SK-N-SH (cell line): Measurements from ENCODE around the gene PTH. TPM values are rescaled to one million over a fixed set of nuclear protein-coding genes. Genes with fewer than 3 reads are reported as not detected.

Experiments
- CTCF ChIA-PET: fragments of 300-600, 350-600 bp; formaldehyde crosslinking; extraction: SDS; loops from one replicate; lab custom pipeline; 2021; lab: Yijun Ruan, JAX
- POLR2A ChIA-PET: fragments of 350-600 bp; sonication (Branson Sonifier 250); formaldehyde crosslinking; extraction: SDS; loops from one replicate; lab custom pipeline; 2020; ENCODE audit warnings: antibody characterized with exemption, inconsistent platforms; lab: Yijun Ruan, JAX
- DNase-seq: peaks from one replicate; pipeline ENCODE4 v3.0.0; 2012
- H2AFZ ChIP-seq: fragments of 200-600 bp; sonication (generic); 2 replicates; pipeline ENCODE4 v1.8.1; 2016; ENCODE audit warnings: antibody characterized with exemption, mild to moderate bottlenecking, low read depth
- H3F3A ChIP-seq: fragments of 200-600 bp; sonication (generic); replicated peaks from 2 replicates; pipeline ENCODE3; 2016; ENCODE audit warnings: antibody characterized with exemption, mild to moderate bottlenecking; ENCODE audit not compliant: insufficient read depth
- H3K27ac ChIP-seq, 2 experiments: fragments of 200-500 bp in 1 of 2; fragments of 200-600 bp in 1 of 2; sonication (Bioruptor generic) in 1 of 2; sonication (generic), shearing (Covaris generic) in 1 of 2; 2 replicates each; pipeline versions ENCODE4 v1.5.1 to v1.6.1; 2014 to 2016; ENCODE audit warnings: low read depth in 2 of 2, inconsistent platforms in 1 of 2, low read length in 1 of 2, mild to moderate bottlenecking in 1 of 2, mixed read lengths in 1 of 2
- H3K27me3 ChIP-seq: fragments of 200-600 bp; sonication (generic), shearing (Covaris generic); 2 replicates; pipeline ENCODE4 v1.6.1; 2016; ENCODE audit warnings: mixed run types; ENCODE audit not compliant: insufficient read depth
- H3K36me3 ChIP-seq, 2 experiments: fragments of 200-500 bp in 1 of 2; fragments of 200-600 bp in 1 of 2; sonication (Bioruptor generic) in 1 of 2; sonication (generic) in 1 of 2; replicated peaks in 1 of 2; 2 replicates each; pipeline versions ENCODE3 to v1.5.1; 2014 to 2016; ENCODE audit warnings: low read length in 1 of 2, mild to moderate bottlenecking in 1 of 2; ENCODE audit not compliant: insufficient read depth in 2 of 2, control insufficient read depth in 1 of 2
- H3K4me1 ChIP-seq, 2 experiments: fragments of 200-500 bp in 1 of 2; fragments of 200-600 bp in 1 of 2; sonication (Bioruptor generic) in 1 of 2; sonication (generic), shearing (Covaris generic) in 1 of 2; 2 replicates each; pipeline versions ENCODE4 v1.5.1 to v1.6.1; 2014 to 2016; ENCODE audit warnings: low read depth in 1 of 2, low read length in 1 of 2, mixed run types in 1 of 2; ENCODE audit not compliant: insufficient read depth in 2 of 2, control insufficient read depth in 1 of 2
- H3K4me2 ChIP-seq: fragments of 200-600 bp; sonication (generic), shearing (Covaris generic); 2 replicates; pipeline ENCODE4 v1.6.1; 2017; ENCODE audit warnings: mixed run types
- H3K4me3 ChIP-seq, 2 experiments: fragments of 200-500 bp in 1 of 2; fragments of 200-600 bp in 1 of 2; sonication (Bioruptor generic) in 1 of 2; sonication (generic), shearing (Covaris generic) in 1 of 2; 2 replicates each; pipeline versions ENCODE4 v1.5.1 to v1.8.1; 2014 to 2016; ENCODE audit warnings: low read depth in 2 of 2, inconsistent platforms in 1 of 2, low read length in 1 of 2, mild to moderate bottlenecking in 1 of 2, mixed read lengths in 1 of 2, moderate library complexity in 1 of 2
- H3K79me2 ChIP-seq: fragments of 200-600 bp; sonication (generic); 2 replicates; pipeline ENCODE4 v1.8.1; 2017; ENCODE audit warnings: mild to moderate bottlenecking; ENCODE audit not compliant: insufficient read depth
- H3K9ac ChIP-seq: fragments of 200-600 bp; sonication (generic); 2 replicates; pipeline ENCODE4 v1.6.1; 2017; ENCODE audit warnings: mixed run types
- H3K9me2 ChIP-seq: fragments of 200-600 bp; sonication (generic); 2 replicates; pipeline ENCODE4 v1.6.1; 2017; ENCODE audit warnings: mixed run types
- H3K9me3 ChIP-seq: fragments of 200-600 bp; sonication (generic); 2 replicates; pipeline ENCODE4 v1.6.1; 2017; ENCODE audit warnings: mixed run types, mild to moderate bottlenecking, moderate library complexity
- H4K20me1 ChIP-seq: fragments of 200-600 bp; sonication (generic); 2 replicates; pipeline ENCODE4 v1.6.1; 2017; ENCODE audit warnings: mild to moderate bottlenecking, mixed run types; ENCODE audit not compliant: insufficient read depth
- CHD2 ChIP-seq: fragments of 150-350 bp; IDR thresholded peaks from 2 replicates; pipeline ENCODE4 v1.6.1; 2018; ENCODE audit warnings: low read length; ENCODE audit not compliant: partially characterized antibody
- CTCF ChIP-seq: fragments of 200-600 bp; sonication (generic); IDR thresholded peaks from 2 replicates; pipeline ENCODE4 v1.6.1; 2017; ENCODE audit warnings: antibody characterized with exemption, mild to moderate bottlenecking, moderate library complexity
- ELF1 ChIP-seq: IDR thresholded peaks from 2 replicates; pipeline ENCODE4 v1.4.0; 2012
- FOXM1 ChIP-seq: IDR thresholded peaks from 2 replicates; pipeline ENCODE4 v1.4.0; 2012; ENCODE audit warnings: low read depth, mild to moderate bottlenecking
- GABPA ChIP-seq: IDR thresholded peaks from 2 replicates; pipeline ENCODE4 v1.4.0; 2012; ENCODE audit warnings: low read depth, mild to moderate bottlenecking
- GATA2 ChIP-seq: sonication (generic); formaldehyde crosslinking; IDR thresholded peaks from 2 replicates; pipeline ENCODE4 v1.5.0; 2020; ENCODE audit warnings: mild to moderate bottlenecking, missing genetic modification reagents
- IRF3 ChIP-seq: fragments of 150-350 bp; IDR thresholded peaks from 2 replicates; pipeline ENCODE4 v1.6.1; 2016; ENCODE audit warnings: mild to moderate bottlenecking, low read depth, low read length
- JUND ChIP-seq: IDR thresholded peaks from 2 replicates; pipeline ENCODE4 v1.4.0; 2012
- REST ChIP-seq: IDR thresholded peaks from 2 replicates; pipeline ENCODE4 v1.6.1; 2012; ENCODE audit warnings: mild to moderate bottlenecking, low read depth, low read length, moderate library complexity
- RFX5 ChIP-seq: IDR thresholded peaks from 2 replicates; pipeline ENCODE4 v1.6.1; 2012; ENCODE audit warnings: mild to moderate bottlenecking, improper control_type of control experiment, low read length
- RXRA ChIP-seq: IDR thresholded peaks from 2 replicates; pipeline ENCODE4 v1.4.0; 2012; ENCODE audit warnings: low read depth, mild to moderate bottlenecking, borderline replicate concordance
- SIN3A ChIP-seq: IDR thresholded peaks from 2 replicates; pipeline ENCODE4 v1.6.1; 2012; ENCODE audit warnings: low read depth, mild to moderate bottlenecking, low read length, moderate library complexity, borderline replicate concordance
- TCF12 ChIP-seq: IDR thresholded peaks from 2 replicates; pipeline ENCODE4 v1.4.0; 2012
- USF1 ChIP-seq: IDR thresholded peaks from 2 replicates; pipeline ENCODE4 v1.4.0; 2012; ENCODE audit warnings: low read depth, borderline replicate concordance
- USF2 ChIP-seq: fragments of 150-350 bp; IDR thresholded peaks from 2 replicates; pipeline ENCODE4 v1.6.1; 2017; ENCODE audit warnings: antibody characterized with exemption, low read length, low read depth, borderline replicate concordance
- WGBS: methylation state at CpG from one replicate; pipeline ENCODE4 v1.1.6; 2017; ENCODE audit warnings: low lambda C conversion rate; 5-methylcytosine and 5-hydroxymethylcytosine counted together
- polyA plus RNA-seq, 3 experiments: library from polyadenylated mRNA; depleted of rRNA; stranded (reverse); fragments of >200 nt; gene quantifications; 2 replicates each; pipeline ENCODE4 v1.2.3, GENCODE V29; 2012

PTH gene
- polyA plus RNA-seq, 1 of the 3 experiments (the other 2 are of a cell fraction) = not detected

- H3K9me2 ChIP-seq = no peaks in the 10 kb centered on the region
- no peak overlapping the region for H2AFZ ChIP-seq
- H4K20me1 ChIP-seq = no peaks in the 10 kb centered on the region
- no peak for TF ChIP-seq ELF1
- TF ChIP-seq SIN3A = no peak
- no peak for TF ChIP-seq GABPA
- TF ChIP-seq RXRA = no peak
- no peak for TF ChIP-seq USF1
- TF ChIP-seq GATA2 (CRISPR knock-in tag) = no peak
- no peak for TF ChIP-seq REST
- no peak for TF ChIP-seq RFX5
- no peak for TF ChIP-seq CTCF
- TF ChIP-seq FOXM1 = no peak
- TF ChIP-seq JUND = no peak
- no peak for TF ChIP-seq IRF3
- TF ChIP-seq USF2 = no peak
- TF ChIP-seq TCF12 = no peak
- TF ChIP-seq CHD2 = no peak
- no peak for DNase-seq
- H3K27ac ChIP-seq = no peak overlapping the region
- no peaks in the 10 kb centered on the region for H3K36me3 ChIP-seq
- H3K4me1 ChIP-seq = no peaks in the 10 kb centered on the region
- no peaks in the 10 kb centered on the region for H3K27me3 ChIP-seq
- H3K4me2 ChIP-seq = no peak overlapping the region
- ChIA-PET POLR2A (no interaction called here), CTCF (interaction anchor here (1.3 kb wide), 1 partner anchor 293 kb away, joined by 3 read pairs; no protein-coding TSS in a partner anchor)
- no peak overlapping the region for H3K4me3 ChIP-seq
- H3K9ac ChIP-seq = no peak overlapping the region
- 33% methylated on average over 1 of the region's 1 CpG for WGBS
- H3K79me2 ChIP-seq = no peaks in the 10 kb centered on the region
- no peaks in the 10 kb centered on the region for H3K9me3 ChIP-seq
- no peaks in the 10 kb centered on the region for H3F3A ChIP-seq
Observed at GRCh38 chr11:13503393-13503792, 7.6 kb upstream of the PTH start.
